HFF-Myc (cell line): ENCODE results near the gene INPP4B.
"Not testable (repeated sequence)": the region's sequence is repeated elsewhere in the genome, so short reads cannot be mapped to it uniquely, and the experiment has no call there.

Experiments
- DNase-seq: peaks from one replicate; pipeline ENCODE4 v3.0.0-alpha.2; 2011; ENCODE audit warnings: low read depth; ENCODE audit errors: extremely low read depth
- H3K4me3 ChIP-seq: replicated peaks from 2 replicates; pipeline ENCODE4 v1.5.1; 2011; ENCODE audit warnings: low read depth, mild to moderate bottlenecking, control low read depth, low read length
- TF ChIP-seq, protein P1 (sequence below): IDR thresholded peaks from 2 replicates; pipeline ENCODE4 v1.5.1; 2012; ENCODE audit warnings: mild to moderate bottlenecking, low read depth, low read length, control low read depth; ENCODE audit errors: missing control alignments

The INPP4B gene

DNA sequence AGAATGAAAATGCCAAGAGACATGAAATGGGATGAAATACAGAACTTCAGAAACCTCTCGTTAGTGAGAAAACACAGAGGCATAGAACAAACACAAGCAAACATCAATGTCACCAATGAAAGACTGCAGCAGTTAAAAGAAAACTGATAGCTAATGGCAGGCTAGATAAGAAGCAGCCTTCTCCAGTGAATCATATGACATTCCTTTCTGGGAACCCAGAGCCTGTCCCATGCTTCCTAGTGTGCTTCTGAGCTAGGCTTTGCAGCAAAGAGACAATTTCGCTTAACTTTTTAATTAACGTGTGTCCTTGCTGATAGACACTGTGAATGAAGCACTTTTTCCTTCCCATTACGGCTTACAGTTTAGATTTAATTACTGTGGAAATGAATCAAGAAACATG is 765.1 kb downstream of the INPP4B start:
- TF ChIP-seq, protein P1, sequence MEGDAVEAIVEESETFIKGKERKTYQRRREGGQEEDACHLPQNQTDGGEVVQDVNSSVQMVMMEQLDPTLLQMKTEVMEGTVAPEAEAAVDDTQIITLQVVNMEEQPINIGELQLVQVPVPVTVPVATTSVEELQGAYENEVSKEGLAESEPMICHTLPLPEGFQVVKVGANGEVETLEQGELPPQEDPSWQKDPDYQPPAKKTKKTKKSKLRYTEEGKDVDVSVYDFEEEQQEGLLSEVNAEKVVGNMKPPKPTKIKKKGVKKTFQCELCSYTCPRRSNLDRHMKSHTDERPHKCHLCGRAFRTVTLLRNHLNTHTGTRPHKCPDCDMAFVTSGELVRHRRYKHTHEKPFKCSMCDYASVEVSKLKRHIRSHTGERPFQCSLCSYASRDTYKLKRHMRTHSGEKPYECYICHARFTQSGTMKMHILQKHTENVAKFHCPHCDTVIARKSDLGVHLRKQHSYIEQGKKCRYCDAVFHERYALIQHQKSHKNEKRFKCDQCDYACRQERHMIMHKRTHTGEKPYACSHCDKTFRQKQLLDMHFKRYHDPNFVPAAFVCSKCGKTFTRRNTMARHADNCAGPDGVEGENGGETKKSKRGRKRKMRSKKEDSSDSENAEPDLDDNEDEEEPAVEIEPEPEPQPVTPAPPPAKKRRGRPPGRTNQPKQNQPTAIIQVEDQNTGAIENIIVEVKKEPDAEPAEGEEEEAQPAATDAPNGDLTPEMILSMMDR, result no peak
- no peak overlapping the region for H3K4me3 ChIP-seq
- no peak for DNase-seq

DNA sequence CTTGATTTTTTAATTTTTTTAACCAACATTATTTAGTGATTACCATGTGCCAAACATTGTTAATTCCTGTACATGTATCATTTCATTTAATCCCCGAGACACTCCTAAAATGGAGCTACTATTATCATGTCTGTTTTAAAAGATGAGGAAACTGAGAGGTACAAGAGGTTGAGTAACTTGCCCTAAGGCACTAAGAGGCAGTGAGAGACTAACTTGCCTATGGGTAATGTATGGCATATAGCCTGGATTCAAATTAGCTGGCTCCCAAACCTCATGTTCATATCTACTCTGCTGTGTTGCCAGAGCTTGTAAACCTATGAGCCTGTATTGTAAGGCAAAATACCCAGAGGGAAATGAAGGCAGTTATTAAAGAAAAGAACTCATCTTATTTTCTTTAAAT is 766.1 kb downstream of the INPP4B start:
- no peak for DNase-seq
- no peak overlapping the region for H3K4me3 ChIP-seq
- TF ChIP-seq, protein P1, result no peak

DNA sequence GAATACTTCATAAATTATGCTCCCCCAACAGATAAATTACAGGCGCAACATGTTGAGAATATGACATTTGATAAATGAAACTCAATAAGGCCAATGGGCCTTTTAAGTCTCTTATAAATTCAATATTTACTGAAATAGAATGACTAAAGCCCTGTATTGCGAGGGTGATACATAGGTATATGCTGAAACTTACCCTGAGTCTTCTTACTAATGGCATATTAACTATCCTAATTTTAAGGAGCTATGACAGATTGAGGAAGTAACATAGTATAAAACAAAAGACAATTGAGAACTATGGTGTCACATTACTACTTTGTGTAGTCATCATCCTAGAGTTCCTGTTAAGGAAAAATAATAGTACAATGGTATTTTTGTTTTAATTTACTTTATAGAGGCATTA is 769.1 kb downstream of the INPP4B start:
- H3K4me3 ChIP-seq, result no peak overlapping the region
- no peak for DNase-seq
- TF ChIP-seq, protein P1, result no peak

DNA sequence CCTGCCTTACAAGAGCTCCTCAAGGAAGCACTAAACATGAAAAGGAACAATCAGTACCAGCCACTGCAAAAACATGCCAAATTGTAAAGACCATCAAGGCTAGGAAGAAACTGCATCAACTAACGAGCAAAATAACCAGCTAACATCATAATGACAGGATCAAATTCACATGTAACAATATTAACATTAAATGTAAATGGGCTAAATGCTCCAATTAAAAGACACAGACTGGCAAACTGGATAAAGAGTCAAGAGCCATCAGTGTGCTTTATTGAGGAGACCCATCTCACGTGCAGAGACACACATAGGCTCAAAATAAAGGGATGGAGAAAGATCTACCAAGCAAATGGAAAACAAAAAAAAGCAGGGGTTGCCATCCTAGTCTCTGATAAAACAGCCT is 777.8 kb downstream of the INPP4B start:
- not testable (repeated sequence) for H3K4me3 ChIP-seq, DNase-seq

DNA sequence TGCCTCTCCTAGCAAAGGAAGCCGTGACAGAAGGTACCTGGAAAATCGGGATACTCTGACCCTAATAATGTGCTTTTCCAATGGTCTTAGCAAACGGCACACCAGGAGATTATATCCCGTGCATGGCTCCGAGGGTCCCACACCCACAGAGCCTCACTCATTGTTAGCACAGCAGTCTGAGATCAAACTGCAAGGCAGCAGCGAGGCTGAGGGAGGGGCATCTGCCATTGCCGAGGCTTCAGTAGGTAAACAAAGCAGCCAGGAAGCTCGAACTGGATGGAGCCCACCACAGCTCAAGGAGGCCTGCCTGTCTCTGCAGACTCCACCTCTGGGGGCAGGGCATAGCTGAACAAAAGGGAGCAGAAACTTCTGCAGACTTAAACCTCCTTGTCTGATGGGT is 779.5 kb downstream of the INPP4B start:
- not testable (repeated sequence) for DNase-seq, H3K4me3 ChIP-seq

DNA sequence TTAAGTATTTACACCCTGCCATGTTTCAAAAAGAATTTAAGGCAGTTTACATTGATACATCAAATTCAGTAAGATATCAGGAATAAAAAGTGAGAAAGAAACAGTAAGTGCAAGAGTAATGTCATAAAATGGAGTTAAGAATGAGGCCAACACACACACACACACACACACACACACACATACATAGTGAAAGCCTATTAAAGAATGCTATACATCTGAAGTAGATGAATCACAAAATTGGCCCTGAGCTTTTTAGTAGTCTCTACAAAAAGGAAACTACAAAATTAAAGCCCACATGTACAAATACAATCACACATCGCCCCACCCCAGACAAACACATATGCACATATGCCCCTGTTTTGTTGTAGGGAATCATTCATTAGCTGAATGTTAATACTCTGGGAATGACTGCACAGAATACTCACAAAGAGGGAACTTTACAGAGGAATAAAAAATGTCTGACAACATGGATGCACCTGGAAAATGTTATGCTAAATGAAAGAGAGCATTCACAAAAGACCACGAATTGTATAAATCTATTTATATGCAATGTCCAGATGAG is 780.9 kb downstream of the INPP4B start:
- H3K4me3 ChIP-seq, result no peak overlapping the region
- DNase-seq, result peak; percentile 12
- TF ChIP-seq, protein P1, result no peak

DNA sequence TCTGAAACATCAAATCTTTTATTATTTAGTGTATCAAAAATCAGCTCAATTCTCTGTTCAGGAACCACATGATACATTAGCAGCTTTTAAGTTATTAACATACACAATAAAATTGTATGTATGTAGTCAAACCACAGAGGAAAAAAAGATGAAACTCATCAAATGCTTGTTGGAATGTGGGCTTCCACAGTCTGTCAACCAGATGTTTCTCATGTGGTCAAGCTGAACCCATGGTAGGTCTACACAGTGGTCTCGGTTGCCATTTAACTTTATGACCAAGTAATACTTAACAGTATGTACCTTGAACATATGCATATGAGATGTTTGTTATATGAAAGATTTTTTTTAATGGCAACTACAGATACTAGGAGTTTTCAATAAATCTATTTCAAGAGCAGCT is 781.9 kb downstream of the INPP4B start:
- H3K4me3 ChIP-seq, result no peak overlapping the region
- TF ChIP-seq, protein P1, result no peak
- DNase-seq, result peak; percentile 60

DNA sequence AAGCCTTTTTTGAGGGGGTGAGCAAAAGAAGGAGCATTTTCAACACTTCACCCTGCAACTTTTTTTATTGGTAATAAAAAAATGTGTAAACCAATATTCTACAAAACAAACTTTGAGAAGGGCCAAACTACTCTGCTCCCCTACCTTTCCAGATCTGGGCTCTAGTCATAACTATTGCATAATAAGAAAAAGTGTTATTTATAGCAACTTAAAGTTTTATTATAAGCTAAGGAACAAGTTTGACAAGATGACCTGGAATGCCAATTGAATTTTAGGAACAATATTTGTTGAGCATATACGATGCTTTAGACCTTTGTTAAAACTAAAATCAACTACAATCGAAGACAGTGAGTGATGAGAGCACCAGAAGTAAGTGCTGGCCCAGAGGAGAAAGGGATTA is 800.1 kb downstream of the INPP4B start:
- DNase-seq, result no peak
- H3K4me3 ChIP-seq, result no peak overlapping the region

More for the DNA sequence above, 800.1 kb downstream of the INPP4B start:
- TF ChIP-seq, protein P1, result no peak
